Loucy (cell line): ENCODE measurements around the gene ZNF560.

Experiments
- EZH2phosphoT487 ChIP-seq: fragments of 200-600 bp; IDR thresholded peaks from 2 replicates; pipeline ENCODE4 v1.6.1; 2018; ENCODE audit warnings: antibody characterized with exemption, mild to moderate bottlenecking, moderate library complexity, borderline replicate concordance
- TF ChIP-seq, protein P1 (sequence below): fragments of 200-600 bp; sonication (generic); conservative IDR thresholded peaks from 2 replicates; pipeline ENCODE4 v1.5.1; 2014; ENCODE audit warnings: mild to moderate bottlenecking, antibody characterized with exemption, low read length

DNA sequence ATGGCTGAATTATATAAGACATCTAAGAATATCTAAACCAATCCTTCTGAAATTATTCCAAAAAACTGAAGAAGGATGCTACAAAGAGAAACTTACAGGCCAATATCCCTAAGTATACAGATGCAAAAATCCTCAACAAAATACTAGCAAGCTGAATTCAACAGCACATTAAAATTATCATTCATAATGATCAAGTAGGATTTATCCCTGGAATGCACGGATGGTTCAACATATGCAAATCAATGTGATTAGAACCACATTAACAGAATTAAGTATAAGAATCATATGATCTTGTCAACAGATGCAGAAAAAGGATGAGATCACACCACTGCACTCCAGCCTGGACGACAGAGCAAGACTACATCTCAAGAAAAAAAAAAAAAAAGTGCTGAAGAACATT is 13.3 kb downstream of the ZNF560 start:
- TF ChIP-seq, protein P1, sequence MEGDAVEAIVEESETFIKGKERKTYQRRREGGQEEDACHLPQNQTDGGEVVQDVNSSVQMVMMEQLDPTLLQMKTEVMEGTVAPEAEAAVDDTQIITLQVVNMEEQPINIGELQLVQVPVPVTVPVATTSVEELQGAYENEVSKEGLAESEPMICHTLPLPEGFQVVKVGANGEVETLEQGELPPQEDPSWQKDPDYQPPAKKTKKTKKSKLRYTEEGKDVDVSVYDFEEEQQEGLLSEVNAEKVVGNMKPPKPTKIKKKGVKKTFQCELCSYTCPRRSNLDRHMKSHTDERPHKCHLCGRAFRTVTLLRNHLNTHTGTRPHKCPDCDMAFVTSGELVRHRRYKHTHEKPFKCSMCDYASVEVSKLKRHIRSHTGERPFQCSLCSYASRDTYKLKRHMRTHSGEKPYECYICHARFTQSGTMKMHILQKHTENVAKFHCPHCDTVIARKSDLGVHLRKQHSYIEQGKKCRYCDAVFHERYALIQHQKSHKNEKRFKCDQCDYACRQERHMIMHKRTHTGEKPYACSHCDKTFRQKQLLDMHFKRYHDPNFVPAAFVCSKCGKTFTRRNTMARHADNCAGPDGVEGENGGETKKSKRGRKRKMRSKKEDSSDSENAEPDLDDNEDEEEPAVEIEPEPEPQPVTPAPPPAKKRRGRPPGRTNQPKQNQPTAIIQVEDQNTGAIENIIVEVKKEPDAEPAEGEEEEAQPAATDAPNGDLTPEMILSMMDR, result no peak
- no peak for TF ChIP-seq EZH2phosphoT487
